Natural killer cell treated with Interleukin-12 subunit alpha and Interleukin-12 subunit beta and Interleukin-15 and Interleukin-18, amount 100 ng/mL, for 72 hours (primary cell): Measurements from ENCODE around the gene FZD1. TPM values are rescaled to one million over a fixed set of nuclear protein-coding genes. Genes with fewer than 3 reads are reported as not detected.

ENCODE experiments used
- ATAC-seq, 2 donors: fragments of 150-1000 bp; cut with Tn5 transposase in 1 of 2; sonication (Bioruptor Pico), chemical (Tn5 transposase) in 1 of 2; 2 replicates each; pipeline ENCODE4 v1.10.0; 2021
- DNase-seq: peaks from one replicate; pipeline ENCODE4 v3.0.0; 2022; ENCODE audit warnings: low spot score
- H3K27ac Mint-ChIP-seq, 2 donors: 1 replicate in 1 of 2; 2 replicates in 1 of 2; pipeline ENCODE4 v1.8.0; 2022; ENCODE audit warnings: mixed read lengths in 2 of 2, mild to moderate bottlenecking in 1 of 2, moderate library complexity in 1 of 2
- H3K27me3 Mint-ChIP-seq, 2 donors: 1 replicate in 1 of 2; 2 replicates in 1 of 2; pipeline ENCODE4 v1.8.0; 2022; ENCODE audit warnings: mixed read lengths in 2 of 2
- H3K36me3 Mint-ChIP-seq: one replicate; pipeline ENCODE4 v1.8.0; 2022; ENCODE audit warnings: mixed read lengths
- H3K4me1 Mint-ChIP-seq, 2 donors: 1 replicate in 1 of 2; 2 replicates in 1 of 2; pipeline ENCODE4 v1.8.0; 2022; ENCODE audit warnings: low read depth in 2 of 2, mixed read lengths in 2 of 2, mild to moderate bottlenecking in 1 of 2
- H3K4me3 Mint-ChIP-seq: one replicate; pipeline ENCODE4 v1.8.0; 2022; ENCODE audit warnings: mixed read lengths
- H3K9me3 Mint-ChIP-seq: 2 replicates; pipeline ENCODE4 v1.8.0; 2022; ENCODE audit warnings: mixed read lengths
- total RNA-seq, 2 donors: library from RNA; stranded (reverse); gene quantifications; one replicate each; pipeline ENCODE4 v1.2.3, GENCODE V29; 2022

Gene FZD1
- total RNA-seq, 2 donors from 2014 or later = 0.29 TPM; not detected in 1

DNA sequence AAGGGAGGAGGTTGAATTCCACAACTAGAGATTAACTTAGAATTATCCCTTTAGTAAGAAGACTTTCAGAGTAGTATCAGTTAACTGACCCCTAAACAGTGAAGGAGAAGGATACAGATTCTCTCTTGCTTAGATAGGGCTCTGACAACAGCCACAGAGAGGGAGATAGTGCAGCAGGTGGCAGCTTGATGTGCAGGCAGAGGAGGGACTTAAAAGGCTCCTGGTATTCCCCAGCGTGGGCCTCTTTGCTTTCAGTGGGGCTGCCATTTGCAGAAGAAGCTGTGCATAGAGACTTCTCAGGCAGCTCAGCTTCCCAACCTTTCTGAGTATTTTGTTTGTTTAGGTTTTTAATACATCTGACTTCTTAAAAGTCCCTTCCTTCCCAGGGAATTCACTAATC, 16.0 kb downstream of the FZD1 start:
- H3K9me3 Mint-ChIP-seq = peaks cover 6% of the 10 kb centered on the region
- no peaks in the 10 kb centered on the region for H3K4me1 Mint-ChIP-seq
- no peak overlapping the region for H3K4me3 Mint-ChIP-seq
- peaks cover 0 to 7% of the 10 kb centered on the region in 2 donors for H3K27me3 Mint-ChIP-seq
- H3K27ac Mint-ChIP-seq = no peak overlapping the region
- ATAC-seq (no peak), DNase-seq (no peak)
- no peaks in the 10 kb centered on the region for H3K36me3 Mint-ChIP-seq

GRCh38 chr7:91280604-91281003, 16.4 kb downstream of the FZD1 start:
- no peak for ATAC-seq

GRCh38 chr7:91285696-91286355, 21.6 kb downstream of the FZD1 start:
- no peak overlapping the region for H3K4me3 Mint-ChIP-seq
- DNase-seq (no peak), ATAC-seq (no peak)
- H3K4me1 Mint-ChIP-seq = no peaks in the 10 kb centered on the region
- H3K9me3 Mint-ChIP-seq = peaks cover 3% of the 10 kb centered on the region
- H3K27ac Mint-ChIP-seq = no peak overlapping the region
- H3K36me3 Mint-ChIP-seq = no peaks in the 10 kb centered on the region
- H3K27me3 Mint-ChIP-seq = peaks cover 0 to 7% of the 10 kb centered on the region in 2 donors

More at GRCh38 chr7:91280604-91281003, 16.4 kb downstream of the FZD1 start:
- Mint-ChIP-seq H3K4me3 (no peak overlapping the region), H3K4me1 (no peaks in the 10 kb centered on the region), H3K27me3 (peaks cover 0 to 7% of the 10 kb centered on the region in 2 donors), H3K9me3 (peaks cover 6% of the 10 kb centered on the region), H3K36me3 (no peaks in the 10 kb centered on the region), H3K27ac (no peak overlapping the region)
- no peak for DNase-seq

DNA sequence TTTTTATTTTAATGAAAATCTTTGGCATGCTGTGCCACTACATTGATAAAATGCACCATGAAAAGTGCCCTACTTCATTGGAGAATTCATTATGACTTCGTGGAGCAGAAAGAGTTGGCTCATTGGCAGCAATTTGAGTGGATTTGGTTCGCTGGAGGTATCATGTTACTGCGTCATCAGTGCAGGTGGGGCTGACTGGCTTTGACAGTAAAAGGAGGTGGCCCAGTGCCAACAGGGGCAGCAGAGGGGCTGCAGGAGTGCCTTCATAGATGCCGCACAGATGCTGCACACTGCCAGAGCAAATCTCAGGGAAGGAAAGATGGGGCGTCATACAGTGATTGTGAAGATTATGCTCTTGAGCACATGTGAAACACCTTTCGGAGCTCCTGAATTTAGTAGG, 22.2 kb downstream of the FZD1 start:
- peaks cover 3% of the 10 kb centered on the region for H3K9me3 Mint-ChIP-seq
- H3K27ac Mint-ChIP-seq = no peak overlapping the region
- no peak overlapping the region for H3K4me3 Mint-ChIP-seq
- DNase-seq (no peak), ATAC-seq (no peak)
- H3K36me3 Mint-ChIP-seq = no peaks in the 10 kb centered on the region
- no peaks in the 10 kb centered on the region for H3K4me1 Mint-ChIP-seq
- H3K27me3 Mint-ChIP-seq = peaks cover 0 to 7% of the 10 kb centered on the region in 2 donors

DNA sequence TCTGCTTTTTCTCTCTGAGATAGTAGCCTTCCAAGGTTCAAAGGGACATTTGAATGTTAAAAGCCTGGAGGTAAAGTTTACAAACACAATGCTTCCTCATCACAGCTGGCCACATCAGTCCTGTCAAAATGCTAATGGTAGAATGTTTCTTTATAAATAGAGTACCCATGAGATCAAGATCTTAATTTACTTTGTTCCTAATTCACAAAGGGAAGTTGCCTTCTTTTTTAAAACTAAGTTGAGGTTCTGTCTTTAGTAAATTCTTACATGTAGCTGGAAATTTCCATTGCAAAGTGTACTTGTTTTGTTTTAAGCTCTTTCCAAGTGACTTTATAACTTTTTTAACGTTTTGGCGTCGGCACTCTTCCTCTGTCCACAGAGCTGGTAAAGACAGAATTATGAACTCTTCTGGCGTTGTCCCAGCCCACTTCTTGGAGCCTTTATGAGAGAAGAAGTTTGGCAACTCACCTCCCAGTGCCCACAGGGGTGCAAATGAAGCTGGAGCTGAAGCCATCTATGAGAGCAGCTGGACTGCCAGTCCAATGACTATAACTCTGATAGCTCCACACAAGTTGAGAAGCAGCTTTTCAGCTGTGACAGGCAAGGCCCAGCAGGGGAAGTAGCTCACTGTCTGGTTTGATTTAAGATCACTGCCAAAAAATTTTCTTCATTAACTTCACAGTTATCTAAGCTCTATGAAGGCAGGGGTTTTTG, 23.3 kb downstream of the FZD1 start:
- Mint-ChIP-seq H3K27me3 (peaks cover 0 to 4% of the 10 kb centered on the region in 2 donors), H3K36me3 (no peaks in the 10 kb centered on the region), H3K4me1 (no peaks in the 10 kb centered on the region), H3K27ac (no peak overlapping the region), H3K4me3 (no peak overlapping the region), H3K9me3 (peaks cover 3% of the 10 kb centered on the region)
- ATAC-seq (no peak), DNase-seq (no peak)

DNA sequence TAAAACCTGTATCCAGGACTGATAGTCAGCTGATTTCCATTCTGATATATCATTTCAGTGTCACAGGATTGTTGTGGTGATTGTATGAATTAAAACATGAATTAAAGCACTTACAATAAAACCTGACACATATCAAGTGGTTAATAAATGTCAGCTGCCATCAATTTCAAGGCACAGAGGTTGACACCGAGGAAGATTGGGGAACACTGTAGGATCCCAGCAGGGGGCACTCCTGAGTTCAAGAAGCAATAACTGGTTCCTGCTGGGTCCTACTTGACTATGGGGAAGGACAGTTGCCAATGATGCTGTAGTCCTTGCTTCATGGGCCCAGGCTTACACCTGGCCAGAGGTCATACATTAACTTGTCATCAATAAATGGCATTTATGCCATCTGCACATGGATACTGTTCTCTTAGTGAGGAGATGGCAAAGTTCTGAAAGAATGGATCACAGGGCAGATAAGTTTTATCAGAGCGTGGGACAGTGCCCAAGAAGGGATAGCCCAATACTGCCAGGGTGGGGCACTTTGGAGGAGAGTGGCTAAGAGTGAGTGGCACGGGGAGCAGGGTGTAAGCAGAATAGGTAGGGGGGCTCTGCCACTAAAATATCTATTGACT, 24.1 kb downstream of the FZD1 start:
- Mint-ChIP-seq H3K9me3 (peaks cover 3% of the 10 kb centered on the region), H3K4me1 (no peaks in the 10 kb centered on the region), H3K27ac (no peak overlapping the region), H3K36me3 (no peaks in the 10 kb centered on the region), H3K27me3 (no peaks in the 10 kb centered on the region), H3K4me3 (no peak overlapping the region)
- no peak for DNase-seq
- ATAC-seq = no peak

GRCh38 chr7:91289633-91290254, 25.5 kb downstream of the FZD1 start:
- DNase-seq (no peak), ATAC-seq (no peak)
- no peaks in the 10 kb centered on the region for H3K36me3 Mint-ChIP-seq
- no peaks in the 10 kb centered on the region for H3K27me3 Mint-ChIP-seq
- no peaks in the 10 kb centered on the region for H3K4me1 Mint-ChIP-seq
- H3K9me3 Mint-ChIP-seq = no peaks in the 10 kb centered on the region
- no peak overlapping the region for H3K27ac Mint-ChIP-seq
- H3K4me3 Mint-ChIP-seq = no peak overlapping the region

DNA sequence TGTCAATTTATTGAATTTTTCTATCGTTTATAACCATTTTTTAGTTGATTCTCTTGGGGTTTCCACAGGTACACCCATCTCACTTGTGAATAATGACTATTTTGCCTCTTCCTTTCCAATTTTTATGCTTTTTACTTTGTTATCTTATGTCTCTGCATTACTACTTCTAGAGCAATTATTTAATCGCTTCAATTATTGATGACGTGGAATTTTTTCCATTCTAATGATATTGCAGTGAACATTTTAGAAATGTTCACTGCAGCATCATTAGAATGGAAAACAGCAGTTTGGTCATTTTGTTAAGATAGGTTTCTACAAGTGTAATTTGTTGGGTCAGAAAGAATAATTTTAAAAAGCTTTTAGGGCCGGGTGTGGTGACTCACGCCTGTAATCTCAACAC, 27.1 kb downstream of the FZD1 start:
- H3K9me3 Mint-ChIP-seq = no peaks in the 10 kb centered on the region
- H3K4me3 Mint-ChIP-seq = no peak overlapping the region
- no peaks in the 10 kb centered on the region for H3K4me1 Mint-ChIP-seq
- DNase-seq (no peak), ATAC-seq (no peak)
- no peak overlapping the region for H3K27ac Mint-ChIP-seq
- H3K36me3 Mint-ChIP-seq = no peaks in the 10 kb centered on the region
- H3K27me3 Mint-ChIP-seq = no peaks in the 10 kb centered on the region

DNA sequence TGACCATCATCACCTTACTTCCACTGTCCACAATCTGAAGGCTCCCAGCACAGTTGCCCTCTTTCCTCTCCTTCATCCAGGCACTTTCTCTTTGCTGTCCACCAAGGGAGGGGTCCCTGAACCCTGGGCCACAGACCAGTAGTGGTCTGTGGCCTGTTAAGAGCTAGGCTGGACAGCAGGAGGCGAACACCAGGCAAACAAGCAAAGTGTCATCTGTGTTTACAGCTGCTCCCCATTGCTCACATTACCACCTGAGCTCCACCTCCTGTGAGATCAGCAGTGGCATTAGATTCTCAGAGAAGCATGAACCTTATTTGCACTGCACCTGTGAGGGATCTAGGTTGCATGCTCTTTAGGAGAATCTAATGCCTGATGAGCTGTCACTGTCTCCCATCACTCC, 27.7 kb downstream of the FZD1 start:
- H3K27ac Mint-ChIP-seq = no peak overlapping the region
- H3K4me3 Mint-ChIP-seq = no peak overlapping the region
- DNase-seq = no peak
- H3K4me1 Mint-ChIP-seq = no peaks in the 10 kb centered on the region
- H3K27me3 Mint-ChIP-seq = no peaks in the 10 kb centered on the region
- no peak for ATAC-seq
- no peaks in the 10 kb centered on the region for H3K36me3 Mint-ChIP-seq
- H3K9me3 Mint-ChIP-seq = no peaks in the 10 kb centered on the region

DNA sequence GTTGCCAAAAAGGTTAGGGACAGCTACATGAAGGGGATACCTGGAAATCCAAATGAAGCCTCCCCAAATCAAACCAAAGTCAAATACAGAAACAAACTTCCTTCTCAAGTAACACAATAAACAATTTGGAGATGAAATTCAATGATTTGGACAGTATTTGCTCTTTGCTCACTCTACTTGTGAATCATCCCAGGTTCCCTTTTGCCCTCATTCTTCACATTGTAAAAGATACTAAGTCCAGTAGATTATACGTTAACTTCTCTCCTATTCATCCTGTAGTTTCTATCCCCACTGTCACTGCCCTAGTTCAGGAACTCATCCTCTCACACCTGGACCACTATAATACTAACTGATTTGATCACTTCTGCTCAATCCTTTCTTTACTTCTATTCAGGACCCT, 28.3 kb downstream of the FZD1 start:
- no peaks in the 10 kb centered on the region for H3K4me1 Mint-ChIP-seq
- DNase-seq (no peak), ATAC-seq (no peak)
- no peaks in the 10 kb centered on the region for H3K36me3 Mint-ChIP-seq
- H3K27me3 Mint-ChIP-seq = no peaks in the 10 kb centered on the region
- H3K4me3 Mint-ChIP-seq = no peak overlapping the region
- no peak overlapping the region for H3K27ac Mint-ChIP-seq
- no peaks in the 10 kb centered on the region for H3K9me3 Mint-ChIP-seq

DNA sequence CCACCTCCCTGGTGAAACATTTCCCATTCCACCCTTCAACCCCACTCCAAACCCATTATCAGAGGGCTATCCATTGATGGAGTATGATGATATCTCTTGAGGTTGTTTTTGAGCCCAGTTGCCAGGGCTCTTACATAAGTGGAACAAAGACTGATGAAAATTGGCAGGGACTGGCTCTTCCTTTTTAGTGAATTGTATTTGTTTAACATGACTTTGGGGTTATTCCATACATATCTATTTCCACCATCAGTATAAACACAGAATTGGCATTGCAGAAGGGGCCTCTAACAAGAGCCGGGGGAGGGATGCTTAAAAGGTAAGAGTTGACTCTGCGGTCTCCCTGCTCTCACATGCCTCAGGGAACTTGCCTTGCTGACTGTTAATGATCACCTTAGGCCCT, 28.9 kb downstream of the FZD1 start:
- Mint-ChIP-seq H3K4me3 (no peak overlapping the region), H3K27me3 (no peaks in the 10 kb centered on the region), H3K4me1 (no peaks in the 10 kb centered on the region), H3K36me3 (no peaks in the 10 kb centered on the region), H3K9me3 (no peaks in the 10 kb centered on the region), H3K27ac (no peak overlapping the region)
- ATAC-seq (no peak), DNase-seq (no peak)

DNA sequence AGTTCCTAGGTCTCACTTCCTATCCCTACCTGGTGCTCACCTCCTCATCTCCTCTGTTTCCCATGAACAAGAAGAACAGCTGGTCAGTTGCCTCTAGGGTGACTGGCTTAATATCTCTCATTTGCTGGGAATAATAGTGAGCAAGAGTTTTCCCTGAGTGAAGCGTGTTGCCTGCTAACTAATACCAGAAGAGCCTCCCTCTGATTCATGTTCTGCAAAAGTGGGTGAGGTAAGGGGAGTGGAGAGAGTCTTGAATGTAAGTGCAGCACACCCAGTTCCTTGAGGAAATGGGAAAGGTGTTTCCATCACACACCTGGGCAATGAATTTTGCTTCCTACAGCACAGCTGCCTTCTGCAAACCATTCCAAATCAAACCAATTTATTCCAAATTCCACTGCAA, 29.6 kb downstream of the FZD1 start:
- DNase-seq (no peak), ATAC-seq (no peak)
- no peaks in the 10 kb centered on the region for H3K9me3 Mint-ChIP-seq
- H3K4me1 Mint-ChIP-seq = no peaks in the 10 kb centered on the region
- H3K27me3 Mint-ChIP-seq = no peaks in the 10 kb centered on the region
- H3K36me3 Mint-ChIP-seq = no peaks in the 10 kb centered on the region
- no peak overlapping the region for H3K4me3 Mint-ChIP-seq
- H3K27ac Mint-ChIP-seq = no peak overlapping the region

GRCh38 chr7:91294639-91295220, 30.5 kb downstream of the FZD1 start:
- Mint-ChIP-seq H3K4me3 (no peak overlapping the region), H3K9me3 (no peaks in the 10 kb centered on the region), H3K4me1 (no peaks in the 10 kb centered on the region), H3K27me3 (no peaks in the 10 kb centered on the region), H3K36me3 (no peaks in the 10 kb centered on the region), H3K27ac (no peak overlapping the region)
- ATAC-seq (no peak), DNase-seq (no peak)

GRCh38 chr7:91295576-91295975, 31.3 kb downstream of the FZD1 start:
- ATAC-seq = no peak
- no peak for DNase-seq
- Mint-ChIP-seq H3K27ac (no peak overlapping the region), H3K36me3 (no peaks in the 10 kb centered on the region), H3K27me3 (no peaks in the 10 kb centered on the region), H3K4me1 (no peaks in the 10 kb centered on the region), H3K9me3 (no peaks in the 10 kb centered on the region), H3K4me3 (no peak overlapping the region)
